Measurements from ENCODE around the gene NDUFAF8.

The NDUFAF8 gene

GRCh38 chr17:81267390-81268067 is 28.4 kb downstream of the NDUFAF8 start:
- DNase-seq, result no peak

GRCh38 chr17:81270279-81270678 is 31.2 kb downstream of the NDUFAF8 start:
- peak in 1 of 58 donors; percentile 19 for DNase-seq

- no peak for DNase-seq
Measured at GRCh38 chr17:81271226-81271625, 32.1 kb downstream of the NDUFAF8 start.

GRCh38 chr17:81272616-81273015 is 33.5 kb downstream of the NDUFAF8 start:
- DNase-seq, result peak in 1 of 58 donors; percentile 27

GRCh38 chr17:81273698-81274470 is 34.8 kb downstream of the NDUFAF8 start:
- no peak for DNase-seq

- DNase-seq, result no peak
Measured at GRCh38 chr17:81274471-81274855, 35.3 kb downstream of the NDUFAF8 start.

GRCh38 chr17:81276781-81277180 is 37.7 kb downstream of the NDUFAF8 start:
- no peak for DNase-seq

- DNase-seq, result peak in 50 of 58 donors; percentile 7 to 83 (median 48)
Measured at GRCh38 chr17:81277421-81277820, 38.3 kb downstream of the NDUFAF8 start.

- DNase-seq, result no peak
Measured at GRCh38 chr17:81277946-81278693, 39.0 kb downstream of the NDUFAF8 start.

GRCh38 chr17:81278831-81279230 is 39.7 kb downstream of the NDUFAF8 start:
- no peak for DNase-seq

- peak in 16 of 58 donors; percentile 9 to 59 (median 40) for DNase-seq
Measured at GRCh38 chr17:81279278-81280275, 40.5 kb downstream of the NDUFAF8 start.

- DNase-seq, result no peak
Measured at GRCh38 chr17:81280571-81280970, 41.5 kb downstream of the NDUFAF8 start.

GRCh38 chr17:81282141-81282540 is 43.0 kb downstream of the NDUFAF8 start:
- DNase-seq, result no peak

GRCh38 chr17:81282876-81283275 is 43.8 kb downstream of the NDUFAF8 start:
- no peak for DNase-seq

GRCh38 chr17:81285179-81285878 is 46.2 kb downstream of the NDUFAF8 start:
- DNase-seq, result peak in 34 of 58 donors; percentile 11 to 77 (median 39)

- DNase-seq, result no peak
Measured at GRCh38 chr17:81285894-81286293, 46.8 kb downstream of the NDUFAF8 start.

- DNase-seq, result no peak
Measured at GRCh38 chr17:81286491-81287145, 47.5 kb downstream of the NDUFAF8 start.

- no peak for DNase-seq
Measured at GRCh38 chr17:81287152-81287551, 48.0 kb downstream of the NDUFAF8 start.

GRCh38 chr17:81287741-81288430 is 48.8 kb downstream of the NDUFAF8 start:
- no peak for DNase-seq
